ENCODE measurements around the gene ARPP21.

- TF ChIP-seq CTCF (conservative IDR thresholded peaks at IDR 0.05; ENCODE audit: low read depth, low read length): no peak
- no peak for TF ChIP-seq EZH2 (IDR thresholded peaks at IDR 0.05; ENCODE audit: low read length, unreplicated experiment)
Measured at GRCh38 chr3:35782355-35782754, 143.0 kb downstream of the ARPP21 start.
